ENCODE measurements around the gene NT5C2.
A peak's percentile ranks its signal among the peaks of the same experiment; 100 is the strongest.

The NT5C2 gene

DNA sequence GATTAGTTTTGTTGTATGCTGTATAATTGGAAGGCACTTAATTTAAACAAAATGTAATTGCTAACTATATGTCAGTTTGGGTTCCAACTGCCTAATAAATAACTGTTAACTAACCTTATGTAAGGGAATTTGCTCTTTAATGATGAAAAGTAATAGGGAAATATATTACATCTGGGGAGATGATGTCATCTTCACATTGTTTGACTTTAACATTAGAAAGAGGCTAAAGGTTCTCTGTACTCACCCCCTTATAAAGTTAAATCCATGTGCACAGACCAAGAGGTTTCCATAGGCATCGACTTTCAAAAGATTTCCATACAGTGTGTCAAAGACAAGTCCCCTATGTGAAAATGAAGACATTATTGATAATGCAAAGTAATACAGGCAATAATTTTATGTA lies 87.6 kb downstream of the NT5C2 start:
- H3K4me1 ChIP-seq (ENCODE audit: control insufficient read depth, insufficient read depth, low read length): no peaks in the 10 kb centered on the region
- peaks cover 6 to 7% of the 10 kb centered on the region in 2 donors for H3K36me3 ChIP-seq (ENCODE audit: control insufficient read depth in 2 of 2, insufficient read depth in 2 of 2, low read length in 2 of 2)
- H3K27ac ChIP-seq (ENCODE audit: low read length): no peak overlapping the region
- no peaks in the 10 kb centered on the region for H3K27me3 ChIP-seq (ENCODE audit: control insufficient read depth in 1 of 2, insufficient read depth in 2 of 2, low read length in 2 of 2)
- H3K9ac ChIP-seq (ENCODE audit: low read length in 2 of 2): no peak overlapping the region
- no peaks in the 10 kb centered on the region for H3K9me3 ChIP-seq (ENCODE audit: control insufficient read depth in 2 of 2, low read length in 2 of 2)
- H3K4me3 ChIP-seq (ENCODE audit: low read length in 2 of 2): no peak overlapping the region

DNA sequence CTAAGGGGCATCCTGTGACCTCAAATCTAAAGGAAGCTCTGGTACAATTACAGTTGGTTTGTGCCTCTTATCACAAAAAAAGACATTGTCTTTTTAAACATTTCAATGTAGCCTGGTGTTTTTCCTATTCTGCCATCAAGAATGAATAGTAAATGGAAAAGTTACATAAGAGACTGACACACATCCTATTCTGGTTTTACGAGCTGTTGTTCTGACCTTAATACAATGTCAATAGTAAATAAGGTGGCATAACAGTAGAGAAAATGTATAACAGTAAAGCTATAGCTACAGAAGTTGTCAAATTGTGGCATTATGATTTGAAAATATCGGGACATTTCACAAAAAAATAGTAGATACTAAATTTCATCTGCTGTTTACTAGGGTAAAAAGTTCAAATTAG lies 88.4 kb downstream of the NT5C2 start:
- Histone ChIP-seq H3K27ac (ENCODE audit: low read length) (no peak overlapping the region), H3K9ac (ENCODE audit: low read length in 2 of 2) (no peak overlapping the region), H3K4me1 (ENCODE audit: control insufficient read depth, insufficient read depth, low read length) (no peaks in the 10 kb centered on the region), H3K9me3 (ENCODE audit: control insufficient read depth in 2 of 2, low read length in 2 of 2) (no peaks in the 10 kb centered on the region), H3K27me3 (ENCODE audit: control insufficient read depth in 1 of 2, insufficient read depth in 2 of 2, low read length in 2 of 2) (no peaks in the 10 kb centered on the region), H3K36me3 (ENCODE audit: control insufficient read depth in 2 of 2, insufficient read depth in 2 of 2, low read length in 2 of 2) (peaks cover 9 to 13% of the 10 kb centered on the region in 2 donors), H3K4me3 (ENCODE audit: low read length in 2 of 2) (no peak overlapping the region)

DNA sequence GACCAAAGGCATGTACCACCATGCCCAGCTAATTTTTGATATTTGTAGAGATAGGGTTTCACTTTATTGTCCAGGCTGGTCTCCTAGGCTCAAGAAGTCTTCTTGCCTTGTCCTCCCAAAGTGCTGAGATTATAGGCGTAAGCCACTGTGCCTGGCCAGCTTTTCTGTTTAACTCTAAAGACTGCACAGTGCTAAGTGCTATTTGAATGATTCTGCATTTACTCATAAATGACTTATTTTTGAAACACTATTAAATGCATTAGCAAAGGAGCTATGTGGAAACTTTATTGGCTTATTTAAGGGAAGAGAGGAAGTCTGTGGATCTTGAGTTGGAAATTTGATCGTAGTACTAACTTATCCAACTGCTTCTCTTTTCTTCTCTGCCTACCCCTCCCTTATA lies 89.1 kb downstream of the NT5C2 start:
- H3K4me1 ChIP-seq (ENCODE audit: control insufficient read depth, insufficient read depth, low read length): no peaks in the 10 kb centered on the region
- no peaks in the 10 kb centered on the region for H3K9me3 ChIP-seq (ENCODE audit: control insufficient read depth in 2 of 2, low read length in 2 of 2)
- no peak overlapping the region for H3K9ac ChIP-seq (ENCODE audit: low read length in 2 of 2)
- no peak overlapping the region for H3K4me3 ChIP-seq (ENCODE audit: low read length in 2 of 2)
- peaks cover 9 to 13% of the 10 kb centered on the region in 2 donors for H3K36me3 ChIP-seq (ENCODE audit: control insufficient read depth in 2 of 2, insufficient read depth in 2 of 2, low read length in 2 of 2)
- H3K27me3 ChIP-seq (ENCODE audit: control insufficient read depth in 1 of 2, insufficient read depth in 2 of 2, low read length in 2 of 2): no peaks in the 10 kb centered on the region
- H3K27ac ChIP-seq (ENCODE audit: low read length): no peak overlapping the region

DNA sequence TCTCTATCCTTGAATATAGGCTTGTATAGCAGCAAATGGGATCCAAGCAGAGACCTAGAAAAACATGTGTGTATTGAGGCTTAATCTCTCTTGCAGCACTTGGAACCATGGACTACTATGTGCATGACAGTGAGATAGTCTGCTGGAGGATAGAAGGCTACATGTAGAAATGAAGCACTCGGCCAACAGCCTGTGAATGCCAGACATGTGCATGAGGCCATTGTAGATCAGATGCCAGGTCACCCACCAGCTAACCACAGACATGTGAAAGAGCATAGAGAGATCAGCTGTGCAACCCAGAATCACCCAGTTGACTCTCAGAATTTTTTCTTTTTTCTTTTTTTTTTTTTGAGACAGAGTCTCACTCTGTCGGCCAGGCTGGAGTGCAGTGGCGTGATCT lies 90.9 kb downstream of the NT5C2 start:
- no peak overlapping the region for H3K4me3 ChIP-seq (ENCODE audit: low read length in 2 of 2)
- peaks cover 13 to 17% of the 10 kb centered on the region in 2 donors for H3K36me3 ChIP-seq (ENCODE audit: control insufficient read depth in 2 of 2, insufficient read depth in 2 of 2, low read length in 2 of 2)
- H3K9ac ChIP-seq (ENCODE audit: low read length in 2 of 2): no peak overlapping the region
- no peak overlapping the region for H3K27ac ChIP-seq (ENCODE audit: low read length)
- H3K27me3 ChIP-seq (ENCODE audit: control insufficient read depth in 1 of 2, insufficient read depth in 2 of 2, low read length in 2 of 2): no peaks in the 10 kb centered on the region
- H3K4me1 ChIP-seq (ENCODE audit: control insufficient read depth, insufficient read depth, low read length): no peaks in the 10 kb centered on the region
- H3K9me3 ChIP-seq (ENCODE audit: control insufficient read depth in 2 of 2, low read length in 2 of 2): no peaks in the 10 kb centered on the region

DNA sequence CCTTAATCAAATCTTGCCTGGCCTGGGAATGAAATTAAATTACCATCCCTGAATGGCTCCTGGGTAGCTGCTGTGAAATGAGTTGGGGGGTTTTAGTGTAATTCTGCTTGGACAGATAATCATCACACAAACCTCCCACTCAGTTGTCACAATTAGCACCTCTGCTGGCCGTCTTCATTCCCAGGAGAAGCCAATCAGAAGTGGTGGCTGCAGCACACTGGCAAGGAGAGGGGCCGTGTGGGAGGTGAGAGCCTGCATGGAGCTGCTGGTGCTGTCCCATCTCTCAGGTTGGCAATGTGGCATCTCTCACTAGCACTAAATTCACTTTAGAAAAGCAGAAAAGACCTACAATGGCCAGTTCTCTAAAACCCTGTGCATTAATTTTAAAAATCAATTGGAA lies 92.5 kb downstream of the NT5C2 start:
- peaks cover 16 to 23% of the 10 kb centered on the region in 2 donors for H3K36me3 ChIP-seq (ENCODE audit: control insufficient read depth in 2 of 2, insufficient read depth in 2 of 2, low read length in 2 of 2)

DNA sequence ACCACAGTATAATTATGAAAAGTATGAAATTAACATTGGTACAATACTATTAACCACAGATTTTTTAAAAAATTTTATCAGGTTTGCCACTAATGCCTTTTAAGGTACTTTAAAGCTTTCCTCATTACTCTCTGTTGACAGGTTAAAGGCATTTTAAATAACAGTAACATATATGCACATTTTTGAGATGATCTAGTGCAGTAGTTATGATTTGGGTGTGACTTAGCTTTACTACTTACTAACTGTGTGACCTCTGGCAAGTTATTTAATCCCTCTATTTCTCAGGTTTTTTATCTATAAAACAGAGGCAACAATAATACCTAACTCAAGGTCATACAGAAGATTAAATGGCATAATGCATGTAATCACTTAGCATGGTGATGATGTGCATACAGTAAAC lies 94.8 kb downstream of the NT5C2 start:
- H3K4me1 ChIP-seq (ENCODE audit: control insufficient read depth, insufficient read depth, low read length): no peaks in the 10 kb centered on the region
- H3K9ac ChIP-seq (ENCODE audit: low read length in 2 of 2): no peak overlapping the region
- H3K4me3 ChIP-seq (ENCODE audit: low read length in 2 of 2): no peak overlapping the region
- no peaks in the 10 kb centered on the region for H3K27me3 ChIP-seq (ENCODE audit: control insufficient read depth in 1 of 2, insufficient read depth in 2 of 2, low read length in 2 of 2)
- peaks cover 23 to 29% of the 10 kb centered on the region in 2 donors for H3K36me3 ChIP-seq (ENCODE audit: control insufficient read depth in 2 of 2, insufficient read depth in 2 of 2, low read length in 2 of 2)
- no peak overlapping the region for H3K27ac ChIP-seq (ENCODE audit: low read length)
- H3K9me3 ChIP-seq (ENCODE audit: control insufficient read depth in 2 of 2, low read length in 2 of 2): no peaks in the 10 kb centered on the region

More for the DNA sequence above, 92.5 kb downstream of the NT5C2 start:
- Histone ChIP-seq H3K4me1 (ENCODE audit: control insufficient read depth, insufficient read depth, low read length) (no peaks in the 10 kb centered on the region), H3K9ac (ENCODE audit: low read length in 2 of 2) (no peak overlapping the region), H3K27ac (ENCODE audit: low read length) (no peak overlapping the region), H3K27me3 (ENCODE audit: control insufficient read depth in 1 of 2, insufficient read depth in 2 of 2, low read length in 2 of 2) (no peaks in the 10 kb centered on the region), H3K4me3 (ENCODE audit: low read length in 2 of 2) (no peak overlapping the region), H3K9me3 (ENCODE audit: control insufficient read depth in 2 of 2, low read length in 2 of 2) (no peaks in the 10 kb centered on the region)

DNA sequence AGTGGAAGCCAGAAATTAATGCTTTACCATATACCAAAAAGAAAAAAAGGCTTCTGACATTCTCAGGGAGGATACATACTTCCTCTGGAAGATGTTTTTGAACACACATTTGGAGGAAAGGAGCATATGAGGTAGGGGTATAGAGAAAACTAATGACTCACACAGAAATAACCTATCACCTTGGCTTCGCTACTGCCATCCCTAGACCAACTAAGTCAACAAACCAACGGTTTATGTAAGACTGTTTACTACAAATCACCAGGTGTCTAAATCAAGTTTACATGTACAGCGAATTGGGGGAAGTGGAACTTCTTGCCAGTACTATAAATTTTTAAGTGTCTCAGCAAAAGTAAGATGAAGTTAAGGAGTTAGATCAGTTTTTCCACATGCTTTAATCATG lies 96.9 kb downstream of the NT5C2 start:
- Histone ChIP-seq H3K27me3 (ENCODE audit: control insufficient read depth in 1 of 2, insufficient read depth in 2 of 2, low read length in 2 of 2) (no peaks in the 10 kb centered on the region), H3K27ac (ENCODE audit: low read length) (no peak overlapping the region), H3K9me3 (ENCODE audit: control insufficient read depth in 2 of 2, low read length in 2 of 2) (no peaks in the 10 kb centered on the region), H3K4me1 (ENCODE audit: control insufficient read depth, insufficient read depth, low read length) (no peaks in the 10 kb centered on the region), H3K36me3 (ENCODE audit: control insufficient read depth in 2 of 2, insufficient read depth in 2 of 2, low read length in 2 of 2) (peaks cover 36 to 43% of the 10 kb centered on the region in 2 donors), H3K9ac (ENCODE audit: low read length in 2 of 2) (no peak overlapping the region), H3K4me3 (ENCODE audit: low read length in 2 of 2) (no peak overlapping the region)

DNA sequence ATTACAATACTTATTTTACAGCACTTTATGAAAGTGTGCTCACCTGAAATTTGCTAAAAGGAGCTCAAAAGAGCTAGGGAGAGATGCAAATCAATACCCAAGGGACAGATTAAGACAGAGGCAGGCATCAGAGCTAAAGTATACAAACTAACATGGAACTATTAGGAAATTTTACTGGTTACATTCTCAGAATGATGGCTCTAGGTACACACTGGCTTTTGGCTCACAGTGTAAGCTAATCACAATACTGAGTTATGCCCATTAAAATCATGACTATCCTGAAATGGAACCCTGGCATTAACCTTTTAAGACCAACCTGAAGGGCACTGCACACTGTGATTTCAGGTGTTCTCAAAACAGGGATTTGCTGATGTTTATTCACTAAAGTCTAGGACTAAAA lies 98.1 kb downstream of the NT5C2 start:
- Histone ChIP-seq H3K36me3 (ENCODE audit: control insufficient read depth in 2 of 2, insufficient read depth in 2 of 2, low read length in 2 of 2) (peaks cover 40 to 43% of the 10 kb centered on the region in 2 donors), H3K27me3 (ENCODE audit: control insufficient read depth in 1 of 2, insufficient read depth in 2 of 2, low read length in 2 of 2) (no peaks in the 10 kb centered on the region), H3K27ac (ENCODE audit: low read length) (no peak overlapping the region)

DNA sequence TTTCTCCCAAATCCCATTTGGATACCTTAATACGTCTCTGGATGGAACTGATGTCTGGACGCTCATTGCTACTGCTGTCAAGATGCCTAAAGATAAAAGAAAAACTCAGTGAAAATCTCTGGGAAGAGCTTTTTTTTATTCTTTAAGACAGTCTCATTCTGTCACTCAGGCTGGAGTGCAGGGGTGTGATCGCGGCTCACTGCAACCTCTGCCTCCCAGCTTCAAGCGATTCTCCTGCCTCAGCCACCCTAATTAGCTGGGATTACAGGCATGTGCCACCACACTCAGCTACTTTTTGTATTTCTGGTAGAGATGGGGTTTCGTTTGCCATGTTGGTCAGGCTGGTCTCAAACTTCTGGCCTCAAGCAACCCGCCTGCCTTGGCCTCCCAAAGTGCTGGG lies 102.2 kb downstream of the NT5C2 start:
- H3K27me3 ChIP-seq (ENCODE audit: control insufficient read depth in 1 of 2, insufficient read depth in 2 of 2, low read length in 2 of 2): no peaks in the 10 kb centered on the region
- no peak overlapping the region for H3K9ac ChIP-seq (ENCODE audit: low read length in 2 of 2)
- H3K4me3 ChIP-seq (ENCODE audit: low read length in 2 of 2): no peak overlapping the region
- H3K4me1 ChIP-seq (ENCODE audit: control insufficient read depth, insufficient read depth, low read length): peaks cover 2% of the 10 kb centered on the region
- H3K9me3 ChIP-seq (ENCODE audit: control insufficient read depth in 2 of 2, low read length in 2 of 2): no peaks in the 10 kb centered on the region
- no peak overlapping the region for H3K27ac ChIP-seq (ENCODE audit: low read length)
- peaks cover 44% of the 10 kb centered on the region in 2 donors for H3K36me3 ChIP-seq (ENCODE audit: control insufficient read depth in 2 of 2, insufficient read depth in 2 of 2, low read length in 2 of 2)

More for the DNA sequence above, 98.1 kb downstream of the NT5C2 start:
- Histone ChIP-seq H3K4me3 (ENCODE audit: low read length in 2 of 2) (no peak overlapping the region), H3K9me3 (ENCODE audit: control insufficient read depth in 2 of 2, low read length in 2 of 2) (no peaks in the 10 kb centered on the region), H3K4me1 (ENCODE audit: control insufficient read depth, insufficient read depth, low read length) (no peaks in the 10 kb centered on the region), H3K9ac (ENCODE audit: low read length in 2 of 2) (no peak overlapping the region)

DNA sequence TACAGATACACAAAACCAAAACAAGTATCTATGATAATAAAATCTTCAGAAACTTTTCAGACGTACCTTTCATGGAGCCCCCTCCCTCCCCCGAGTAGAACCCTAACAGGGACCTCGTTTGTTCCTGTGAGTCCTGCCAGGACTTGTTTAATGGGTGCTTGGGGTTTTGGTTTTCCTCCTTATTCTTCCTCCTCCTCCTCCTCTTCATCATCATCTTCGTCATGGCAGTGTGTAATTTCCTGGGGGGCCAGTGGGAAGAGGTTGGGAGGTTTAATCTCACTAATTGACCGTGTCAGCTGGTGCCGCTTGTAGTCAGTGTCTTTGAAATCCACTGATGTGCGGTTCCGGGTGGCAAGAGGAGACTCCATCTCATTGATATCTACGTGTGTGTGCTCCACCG lies 103.6 kb downstream of the NT5C2 start:
- no peak overlapping the region for H3K27ac ChIP-seq (ENCODE audit: low read length)
- no peak overlapping the region for H3K9ac ChIP-seq (ENCODE audit: low read length in 2 of 2)
- H3K27me3 ChIP-seq (ENCODE audit: control insufficient read depth in 1 of 2, insufficient read depth in 2 of 2, low read length in 2 of 2): no peaks in the 10 kb centered on the region
- H3K9me3 ChIP-seq (ENCODE audit: control insufficient read depth in 2 of 2, low read length in 2 of 2): no peaks in the 10 kb centered on the region
- peaks cover 41 to 46% of the 10 kb centered on the region in 2 donors for H3K36me3 ChIP-seq (ENCODE audit: control insufficient read depth in 2 of 2, insufficient read depth in 2 of 2, low read length in 2 of 2)
- peaks cover 10% of the 10 kb centered on the region for H3K4me1 ChIP-seq (ENCODE audit: control insufficient read depth, insufficient read depth, low read length)
- H3K4me3 ChIP-seq (ENCODE audit: low read length in 2 of 2): no peak overlapping the region

DNA sequence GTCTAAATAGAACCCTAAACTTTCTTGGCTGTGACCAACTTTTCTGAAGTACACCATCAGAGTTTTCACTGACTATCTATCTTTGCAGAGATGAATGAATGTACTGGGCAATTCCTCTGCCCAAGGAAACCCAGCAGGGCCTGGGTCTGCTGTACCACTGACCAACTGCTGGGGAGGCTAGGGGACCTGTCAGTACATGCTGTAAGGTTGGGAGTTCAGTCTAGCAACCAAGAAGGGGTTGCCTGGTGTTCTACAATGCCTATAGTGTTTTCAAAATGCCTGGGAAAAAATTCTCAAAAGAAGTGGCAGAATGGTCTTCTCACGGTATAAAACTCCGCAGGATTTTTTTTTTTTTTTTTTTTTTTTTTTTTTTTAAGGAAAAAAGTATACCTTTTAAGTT lies 106.3 kb downstream of the NT5C2 start:
- Histone ChIP-seq H3K36me3 (ENCODE audit: control insufficient read depth in 2 of 2, insufficient read depth in 2 of 2, low read length in 2 of 2) (peaks cover 26 to 34% of the 10 kb centered on the region in 2 donors), H3K4me1 (ENCODE audit: control insufficient read depth, insufficient read depth, low read length) (peaks cover 10% of the 10 kb centered on the region), H3K27ac (ENCODE audit: low read length) (peak overlapping the region; percentile 24), H3K9me3 (ENCODE audit: control insufficient read depth in 2 of 2, low read length in 2 of 2) (no peaks in the 10 kb centered on the region), H3K27me3 (ENCODE audit: control insufficient read depth in 1 of 2, insufficient read depth in 2 of 2, low read length in 2 of 2) (no peaks in the 10 kb centered on the region), H3K9ac (ENCODE audit: low read length in 2 of 2) (no peak overlapping the region), H3K4me3 (ENCODE audit: low read length in 2 of 2) (no peak overlapping the region)

Data from stomach smooth muscle (tissue), 2 donors.